CD4-positive, alpha-beta T cell treated with Interleukin-4 for 1 hour (primary cell): ENCODE measurements around the gene ZFPL1.
A peak's percentile ranks its signal among the peaks of the same experiment; 100 is the strongest.

Source experiments
- DNase-seq, 2 donors: peaks; one replicate each; pipeline ENCODE4 v3.0.0-alpha.2; 2020 to 2022

The ZFPL1 gene

GRCh38 chr11:65095974-65096806 lies 12.2 kb downstream of the ZFPL1 start, which contains the start of gene VPS51:
Gene VPS51 (plus strand): TSS chr11:65096214. CDS start chr11:65096251, 37 bp downstream.
- peak; percentile 88 to 91 for DNase-seq

- DNase-seq, result no peak
Measured at GRCh38 chr11:65096926-65097325, 12.9 kb downstream of the ZFPL1 start.

- DNase-seq, result no peak
Measured at GRCh38 chr11:65100674-65101350, 16.8 kb downstream of the ZFPL1 start.

- no peak for DNase-seq
Measured at GRCh38 chr11:65102142-65103095, 18.4 kb downstream of the ZFPL1 start.

- no peak for DNase-seq
Measured at GRCh38 chr11:65103476-65103875, 19.5 kb downstream of the ZFPL1 start.

- no peak for DNase-seq
Measured at GRCh38 chr11:65104628-65105027, 20.6 kb downstream of the ZFPL1 start.

- DNase-seq, result no peak
Measured at GRCh38 chr11:65107078-65107477, 23.1 kb downstream of the ZFPL1 start.

- DNase-seq, result no peak
Measured at GRCh38 chr11:65107751-65108468, 23.9 kb downstream of the ZFPL1 start.

GRCh38 chr11:65108469-65109123 lies 24.6 kb downstream of the ZFPL1 start:
- no peak for DNase-seq

GRCh38 chr11:65109231-65110198 lies 25.5 kb downstream of the ZFPL1 start:
- no peak for DNase-seq

GRCh38 chr11:65110354-65110861 lies 26.4 kb downstream of the ZFPL1 start:
- peak; percentile 92 to 96 for DNase-seq

- DNase-seq, result no peak
Measured at GRCh38 chr11:65111159-65111743, 27.2 kb downstream of the ZFPL1 start.

- DNase-seq, result peak; percentile 95
Measured at GRCh38 chr11:65111744-65112545, 27.9 kb downstream of the ZFPL1 start, which contains the start of gene TM7SF2. Gene TM7SF2 (plus strand): TSS chr11:65111872. CDS start chr11:65112016, 144 bp downstream.

GRCh38 chr11:65112546-65113360 lies 28.7 kb downstream of the ZFPL1 start:
- DNase-seq, result peak; percentile 76 to 78

GRCh38 chr11:65113361-65113756 lies 29.3 kb downstream of the ZFPL1 start:
- no peak for DNase-seq

- DNase-seq, result no peak
Measured at GRCh38 chr11:65113839-65114238, 29.8 kb downstream of the ZFPL1 start.

- DNase-seq, result no peak
Measured at GRCh38 chr11:65114538-65115171, 30.6 kb downstream of the ZFPL1 start.
